ENCODE measurements around the gene USP22. TPM values are rescaled to one million over a fixed set of nuclear protein-coding genes. Genes with fewer than 3 reads are reported as not detected.

Gene USP22
- total RNA-seq, 1 donor from 2014 or later, result 235 TPM

DNA sequence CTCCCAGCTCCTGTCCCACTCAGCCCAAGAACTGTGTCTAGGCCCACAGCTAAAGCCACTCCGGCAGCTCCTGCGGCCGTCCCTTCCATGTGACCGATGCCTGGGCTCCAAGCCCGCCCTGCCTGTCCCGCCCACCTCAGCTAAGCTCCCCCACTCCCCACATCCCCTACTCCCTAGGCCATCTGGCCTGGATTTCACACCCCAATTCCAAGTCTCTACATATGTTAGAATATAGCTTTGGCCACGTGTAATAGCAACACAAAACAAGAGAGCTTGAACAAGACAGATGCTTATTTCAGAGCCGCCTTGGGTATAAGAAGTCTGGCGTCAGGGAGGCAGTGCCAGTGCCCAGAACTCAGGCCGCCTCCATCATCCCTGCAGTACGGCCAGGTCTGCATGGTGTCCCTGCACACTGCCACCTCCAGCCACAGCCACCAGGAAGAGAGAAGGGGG is 30.0 kb upstream of the USP22 start:
- DNase-seq (ENCODE audit: low read depth), result no peak
- Histone ChIP-seq H3K4me3 (ENCODE audit: low read depth, low read length) (no peak overlapping the region), H3K27me3 (ENCODE audit: control insufficient read depth, insufficient read depth, low read length) (no peaks in the 10 kb centered on the region), H3K36me3 (ENCODE audit: control insufficient read depth, insufficient read depth, low read length) (no peaks in the 10 kb centered on the region)
- TF ChIP-seq, protein P1, sequence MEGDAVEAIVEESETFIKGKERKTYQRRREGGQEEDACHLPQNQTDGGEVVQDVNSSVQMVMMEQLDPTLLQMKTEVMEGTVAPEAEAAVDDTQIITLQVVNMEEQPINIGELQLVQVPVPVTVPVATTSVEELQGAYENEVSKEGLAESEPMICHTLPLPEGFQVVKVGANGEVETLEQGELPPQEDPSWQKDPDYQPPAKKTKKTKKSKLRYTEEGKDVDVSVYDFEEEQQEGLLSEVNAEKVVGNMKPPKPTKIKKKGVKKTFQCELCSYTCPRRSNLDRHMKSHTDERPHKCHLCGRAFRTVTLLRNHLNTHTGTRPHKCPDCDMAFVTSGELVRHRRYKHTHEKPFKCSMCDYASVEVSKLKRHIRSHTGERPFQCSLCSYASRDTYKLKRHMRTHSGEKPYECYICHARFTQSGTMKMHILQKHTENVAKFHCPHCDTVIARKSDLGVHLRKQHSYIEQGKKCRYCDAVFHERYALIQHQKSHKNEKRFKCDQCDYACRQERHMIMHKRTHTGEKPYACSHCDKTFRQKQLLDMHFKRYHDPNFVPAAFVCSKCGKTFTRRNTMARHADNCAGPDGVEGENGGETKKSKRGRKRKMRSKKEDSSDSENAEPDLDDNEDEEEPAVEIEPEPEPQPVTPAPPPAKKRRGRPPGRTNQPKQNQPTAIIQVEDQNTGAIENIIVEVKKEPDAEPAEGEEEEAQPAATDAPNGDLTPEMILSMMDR (IDR thresholded peaks at IDR 0.05; ENCODE audit: insufficient read depth, low read length, poor library complexity, severe bottlenecking), result no peak

DNA sequence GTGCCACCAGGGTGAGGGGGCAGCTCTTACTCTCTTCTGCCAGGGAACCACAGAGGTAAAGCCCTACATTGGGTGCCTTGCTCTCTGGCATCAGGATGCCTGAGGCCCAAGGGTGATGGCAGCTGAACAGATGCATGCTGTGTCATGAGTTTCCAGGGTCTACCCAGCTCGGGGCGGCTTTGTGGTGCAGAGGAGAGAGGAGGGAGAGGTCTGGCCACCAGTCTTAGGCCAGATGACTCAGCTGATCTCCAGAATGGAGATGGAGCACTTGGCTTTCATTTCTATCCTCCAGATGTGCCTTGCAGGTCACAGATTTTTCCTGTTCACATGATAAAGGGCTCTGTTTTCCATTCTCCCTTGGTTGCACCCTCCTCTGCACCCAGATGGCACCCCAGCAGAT is 23.6 kb upstream of the USP22 start:
- no peaks in the 10 kb centered on the region for H3K36me3 ChIP-seq (ENCODE audit: control insufficient read depth, insufficient read depth, low read length)
- DNase-seq (ENCODE audit: low read depth), result no peak
- H3K4me3 ChIP-seq (ENCODE audit: low read depth, low read length), result no peak overlapping the region
- no peaks in the 10 kb centered on the region for H3K27me3 ChIP-seq (ENCODE audit: control insufficient read depth, insufficient read depth, low read length)
- TF ChIP-seq, protein P1 (IDR thresholded peaks at IDR 0.05; ENCODE audit: insufficient read depth, low read length, poor library complexity, severe bottlenecking), result no peak

GRCh38 chr17:21061971-21062526 is 19.2 kb upstream of the USP22 start:
- Histone ChIP-seq H3K36me3 (ENCODE audit: control insufficient read depth, insufficient read depth, low read length) (no peaks in the 10 kb centered on the region), H3K4me3 (ENCODE audit: low read depth, low read length) (no peak overlapping the region), H3K27me3 (ENCODE audit: control insufficient read depth, insufficient read depth, low read length) (peaks cover 2% of the 10 kb centered on the region)
- DNase-seq (ENCODE audit: low read depth), result no peak
- TF ChIP-seq, protein P1 (IDR thresholded peaks at IDR 0.05; ENCODE audit: insufficient read depth, low read length, poor library complexity, severe bottlenecking), result no peak

- no peak overlapping the region for H3K4me3 ChIP-seq (ENCODE audit: low read depth, low read length)
- H3K36me3 ChIP-seq (ENCODE audit: control insufficient read depth, insufficient read depth, low read length), result no peaks in the 10 kb centered on the region
- TF ChIP-seq, protein P1 (IDR thresholded peaks at IDR 0.05; ENCODE audit: insufficient read depth, low read length, poor library complexity, severe bottlenecking), result no peak
- no peak for DNase-seq (ENCODE audit: low read depth)
- H3K27me3 ChIP-seq (ENCODE audit: control insufficient read depth, insufficient read depth, low read length), result peaks cover 2% of the 10 kb centered on the region
Measured at GRCh38 chr17:21061158-21061835, 18.5 kb upstream of the USP22 start.

DNA sequence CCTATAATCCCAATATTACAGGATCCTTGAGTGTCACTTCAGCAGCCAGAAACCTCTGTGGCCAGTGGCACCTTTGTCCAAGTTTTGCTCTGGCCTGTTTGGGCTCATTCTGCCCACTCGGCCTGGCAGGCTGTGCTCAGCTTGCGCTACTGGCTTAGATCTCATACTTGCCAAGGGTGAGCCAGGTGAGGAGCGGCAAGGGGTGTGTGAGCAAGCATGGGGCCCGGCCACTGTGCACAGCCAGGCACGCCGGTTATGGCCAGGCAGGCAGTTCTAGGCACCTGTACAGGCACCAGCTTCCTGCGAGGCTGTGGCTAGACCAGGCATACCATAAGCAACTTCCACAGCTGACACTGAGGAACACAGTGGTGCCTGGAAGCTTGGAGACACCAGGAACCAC is 16.9 kb upstream of the USP22 start:
- Histone ChIP-seq H3K4me3 (ENCODE audit: low read depth, low read length) (no peak overlapping the region), H3K36me3 (ENCODE audit: control insufficient read depth, insufficient read depth, low read length) (no peaks in the 10 kb centered on the region), H3K27me3 (ENCODE audit: control insufficient read depth, insufficient read depth, low read length) (peaks cover 2% of the 10 kb centered on the region)
- DNase-seq (ENCODE audit: low read depth), result no peak
- TF ChIP-seq, protein P1 (IDR thresholded peaks at IDR 0.05; ENCODE audit: insufficient read depth, low read length, poor library complexity, severe bottlenecking), result no peak

Measured in kidney epithelial cell (primary cell).